Esophagus muscularis mucosa (tissue), 3 donors: ENCODE data around the gene PCDH10.

Experiments used
- CTCF ChIP-seq, 3 experiments: fragments of 200-600 bp in 2 of 3; fragments of 450-650 bp in 1 of 3; sonication (generic) in 2 of 3; IDR thresholded peaks; one replicate each; pipeline ENCODE4 v1.5.1; 2017 to 2019; ENCODE audit warnings: antibody characterized with exemption in 3 of 3, mild to moderate bottlenecking in 2 of 3, moderate library complexity in 1 of 3
- EP300 ChIP-seq: sonication (generic); formaldehyde crosslinking; IDR thresholded peaks from one replicate; pipeline ENCODE4 v1.6.1; 2017; ENCODE audit warnings: antibody characterized with exemption

- TF ChIP-seq CTCF (IDR thresholded peaks at IDR 0.05) (no peak), EP300 (no peak)
Measured at GRCh38 chr4:133189147-133189517, 40.0 kb downstream of the PCDH10 start.
